ENCODE results near the gene TGFBR3L. TPM values are rescaled to one million over a fixed set of nuclear protein-coding genes. Genes with fewer than 3 reads are reported as not detected.

Gene TGFBR3L
- total RNA-seq, 3 donors from 2014 or later (not counting 1 experiment from before 2014, with no cell fraction given): 3.5 to 4.6 (median 4.4) TPM

DNA sequence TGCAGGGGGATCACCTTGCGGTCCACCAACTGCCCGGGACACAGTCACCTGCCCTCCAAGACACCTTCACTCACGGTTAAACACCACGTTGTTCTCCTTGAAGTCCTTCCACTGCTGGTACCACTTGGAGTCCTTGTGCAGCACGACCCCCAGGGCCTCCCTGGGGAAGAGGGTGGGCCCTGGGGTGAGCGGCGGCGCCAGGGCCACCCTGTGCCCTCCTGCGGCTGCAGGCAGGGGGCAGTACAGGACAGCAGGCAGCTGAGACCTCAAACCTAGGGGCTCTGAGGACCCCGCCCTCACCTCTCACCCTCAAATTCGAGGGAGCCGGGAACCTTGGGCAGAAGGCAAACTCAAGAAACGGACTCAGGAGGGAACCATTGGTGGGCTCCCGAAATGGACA lies 18.8 kb downstream of the TGFBR3L start:
- TF ChIP-seq, protein P1, sequence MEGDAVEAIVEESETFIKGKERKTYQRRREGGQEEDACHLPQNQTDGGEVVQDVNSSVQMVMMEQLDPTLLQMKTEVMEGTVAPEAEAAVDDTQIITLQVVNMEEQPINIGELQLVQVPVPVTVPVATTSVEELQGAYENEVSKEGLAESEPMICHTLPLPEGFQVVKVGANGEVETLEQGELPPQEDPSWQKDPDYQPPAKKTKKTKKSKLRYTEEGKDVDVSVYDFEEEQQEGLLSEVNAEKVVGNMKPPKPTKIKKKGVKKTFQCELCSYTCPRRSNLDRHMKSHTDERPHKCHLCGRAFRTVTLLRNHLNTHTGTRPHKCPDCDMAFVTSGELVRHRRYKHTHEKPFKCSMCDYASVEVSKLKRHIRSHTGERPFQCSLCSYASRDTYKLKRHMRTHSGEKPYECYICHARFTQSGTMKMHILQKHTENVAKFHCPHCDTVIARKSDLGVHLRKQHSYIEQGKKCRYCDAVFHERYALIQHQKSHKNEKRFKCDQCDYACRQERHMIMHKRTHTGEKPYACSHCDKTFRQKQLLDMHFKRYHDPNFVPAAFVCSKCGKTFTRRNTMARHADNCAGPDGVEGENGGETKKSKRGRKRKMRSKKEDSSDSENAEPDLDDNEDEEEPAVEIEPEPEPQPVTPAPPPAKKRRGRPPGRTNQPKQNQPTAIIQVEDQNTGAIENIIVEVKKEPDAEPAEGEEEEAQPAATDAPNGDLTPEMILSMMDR (IDR thresholded peaks at IDR 0.05): no peak
- no peak overlapping the region for H3K27ac Mint-ChIP-seq
- Histone ChIP-seq H3K27me3 (ENCODE audit: control insufficient read depth, insufficient read depth, low read length) (no peaks in the 10 kb centered on the region), H3K36me3 (ENCODE audit: control insufficient read depth, insufficient read depth, low read length) (peaks cover 64% of the 10 kb centered on the region), H3K4me3 (ENCODE audit: low read length) (no peak overlapping the region), H3K4me1 (ENCODE audit: control insufficient read depth, insufficient read depth, low read length) (peaks cover 9% of the 10 kb centered on the region), H3K27ac (ENCODE audit: low read length) (no peak overlapping the region), H3K9me3 (ENCODE audit: control insufficient read depth, insufficient read depth, low read length) (no peaks in the 10 kb centered on the region)
- DNase-seq (peak in 1 of 2 donors; percentile 14), ATAC-seq (no peak)
- H3K9me3 Mint-ChIP-seq: no peaks in the 10 kb centered on the region
- 89% methylated on average over 14 of the region's 14 CpGs for WGBS (ENCODE audit: insufficient coverage)
- H3K4me1 Mint-ChIP-seq: peaks cover 0 to 8% of the 10 kb centered on the region in 2 donors
- H3K27me3 Mint-ChIP-seq (ENCODE audit: low read depth in 2 of 2): no peaks in the 10 kb centered on the region
- intact Hi-C loops (cut with micrococcal nuclease): no loop called here
- no peaks in the 10 kb centered on the region for H3K36me3 Mint-ChIP-seq
- no peak overlapping the region for H3K4me3 Mint-ChIP-seq

DNA sequence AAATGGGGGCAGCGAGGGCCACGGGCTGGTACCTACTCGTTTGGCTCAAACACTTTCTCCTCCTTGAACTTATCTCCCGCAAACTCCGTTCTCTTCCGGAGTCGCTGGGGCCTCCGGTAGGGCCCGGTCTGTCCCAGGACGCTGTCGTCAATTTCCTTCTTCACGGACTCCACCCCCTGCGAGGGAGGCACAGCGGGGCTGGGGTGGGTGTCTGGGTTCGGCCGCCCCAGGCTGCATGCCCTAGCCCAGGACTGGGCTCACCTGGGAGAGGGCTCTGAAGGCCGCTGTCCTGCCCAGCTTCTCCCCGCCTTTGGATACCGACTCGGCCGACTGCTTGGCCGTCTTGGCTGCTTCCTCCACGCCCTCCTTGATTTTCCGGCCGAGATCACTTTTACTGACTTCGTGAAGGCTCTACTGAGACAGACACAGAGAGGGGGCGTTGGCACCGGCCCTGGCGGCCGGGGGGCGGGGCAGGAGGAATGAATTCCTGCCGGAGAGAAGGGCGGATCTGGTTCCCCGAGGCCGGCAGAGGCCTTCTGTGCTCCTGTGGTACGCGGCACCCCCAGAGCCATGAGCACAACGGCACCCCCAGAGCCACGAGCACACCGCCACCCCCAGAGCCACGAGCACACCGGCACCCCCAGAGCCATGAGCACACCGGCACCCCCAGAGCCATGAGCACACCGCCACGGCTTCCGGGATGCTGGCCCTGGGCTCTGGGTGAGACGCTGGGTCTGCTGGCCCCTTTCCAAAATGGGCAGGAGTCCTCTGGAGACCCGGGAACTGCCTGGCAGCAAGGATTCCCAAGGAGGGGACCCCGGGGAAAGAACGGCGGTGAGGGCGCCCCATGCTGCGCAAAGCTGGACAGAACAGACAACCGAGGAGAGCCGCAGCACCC lies 19.4 kb downstream of the TGFBR3L start:
- Histone ChIP-seq H3K4me1 (ENCODE audit: control insufficient read depth, insufficient read depth, low read length) (peaks cover 9% of the 10 kb centered on the region), H3K27me3 (ENCODE audit: control insufficient read depth, insufficient read depth, low read length) (no peaks in the 10 kb centered on the region), H3K27ac (ENCODE audit: low read length) (no peak overlapping the region), H3K4me3 (ENCODE audit: low read length) (no peak overlapping the region), H3K9me3 (ENCODE audit: control insufficient read depth, insufficient read depth, low read length) (no peaks in the 10 kb centered on the region), H3K36me3 (ENCODE audit: control insufficient read depth, insufficient read depth, low read length) (peaks cover 64% of the 10 kb centered on the region)
- no peak overlapping the region for H3K4me3 Mint-ChIP-seq
- intact Hi-C loops (cut with micrococcal nuclease): no loop called here
- H3K4me1 Mint-ChIP-seq: peaks cover 0 to 11% of the 10 kb centered on the region in 2 donors
- DNase-seq: no peak
- TF ChIP-seq, protein P1 (IDR thresholded peaks at IDR 0.05): no peak
- no peaks in the 10 kb centered on the region for H3K9me3 Mint-ChIP-seq
- no peak for ATAC-seq
- H3K27ac Mint-ChIP-seq: no peak overlapping the region
- H3K27me3 Mint-ChIP-seq (ENCODE audit: low read depth in 2 of 2): no peaks in the 10 kb centered on the region
- no peaks in the 10 kb centered on the region for H3K36me3 Mint-ChIP-seq
- 96% methylated on average over 55 of the region's 55 CpGs for WGBS (ENCODE audit: insufficient coverage)

DNA sequence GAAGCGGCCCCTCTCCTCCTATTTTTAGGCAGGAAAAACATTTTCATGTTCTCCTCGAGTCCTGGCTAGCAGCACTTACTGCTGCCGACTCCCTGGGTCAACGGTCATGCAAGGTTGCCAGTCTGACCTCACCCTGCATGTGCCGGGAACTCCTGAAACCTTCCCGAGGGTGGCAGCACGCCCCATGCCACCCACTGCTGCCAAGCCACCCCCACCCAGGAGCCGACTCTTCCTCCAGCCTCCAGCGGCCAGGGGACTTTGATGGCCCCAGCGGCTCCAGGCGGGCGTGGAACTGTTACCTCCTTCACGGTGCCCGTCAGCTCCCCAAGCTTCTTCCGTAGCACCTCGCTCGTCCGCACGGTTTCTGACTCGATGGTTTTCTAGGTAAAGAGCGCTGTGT lies 20.1 kb downstream of the TGFBR3L start:
- intact Hi-C loops (cut with micrococcal nuclease): no loop called here
- Mint-ChIP-seq H3K36me3 (no peaks in the 10 kb centered on the region), H3K4me1 (peaks cover 0 to 5% of the 10 kb centered on the region in 2 donors), H3K9me3 (no peaks in the 10 kb centered on the region), H3K4me3 (no peak overlapping the region), H3K27ac (no peak overlapping the region), H3K27me3 (ENCODE audit: low read depth in 2 of 2) (no peaks in the 10 kb centered on the region)
- no peak for DNase-seq
- no peaks in the 10 kb centered on the region for H3K9me3 ChIP-seq (ENCODE audit: control insufficient read depth, insufficient read depth, low read length)
- no peak overlapping the region for H3K4me3 ChIP-seq (ENCODE audit: low read length)
- H3K4me1 ChIP-seq (ENCODE audit: control insufficient read depth, insufficient read depth, low read length): peaks cover 3% of the 10 kb centered on the region
- TF ChIP-seq, protein P1 (IDR thresholded peaks at IDR 0.05): no peak
- no peak overlapping the region for H3K27ac ChIP-seq (ENCODE audit: low read length)
- WGBS (ENCODE audit: insufficient coverage): 94% methylated on average over 21 of the region's 21 CpGs
- H3K27me3 ChIP-seq (ENCODE audit: control insufficient read depth, insufficient read depth, low read length): no peaks in the 10 kb centered on the region
- peaks cover 64% of the 10 kb centered on the region for H3K36me3 ChIP-seq (ENCODE audit: control insufficient read depth, insufficient read depth, low read length)
- ATAC-seq: no peak
